ENCODE results near the gene FAM234B. TPM values are rescaled to one million over a fixed set of nuclear protein-coding genes. Genes with fewer than 3 reads are reported as not detected.
"Not testable (repeated sequence)": the region's sequence is repeated elsewhere in the genome, so short reads cannot be mapped to it uniquely, and the experiment has no call there.

The FAM234B gene
- total and polyA plus RNA-seq, 7 donors, result 0.60 to 5.0 (median 2.9) TPM

DNA sequence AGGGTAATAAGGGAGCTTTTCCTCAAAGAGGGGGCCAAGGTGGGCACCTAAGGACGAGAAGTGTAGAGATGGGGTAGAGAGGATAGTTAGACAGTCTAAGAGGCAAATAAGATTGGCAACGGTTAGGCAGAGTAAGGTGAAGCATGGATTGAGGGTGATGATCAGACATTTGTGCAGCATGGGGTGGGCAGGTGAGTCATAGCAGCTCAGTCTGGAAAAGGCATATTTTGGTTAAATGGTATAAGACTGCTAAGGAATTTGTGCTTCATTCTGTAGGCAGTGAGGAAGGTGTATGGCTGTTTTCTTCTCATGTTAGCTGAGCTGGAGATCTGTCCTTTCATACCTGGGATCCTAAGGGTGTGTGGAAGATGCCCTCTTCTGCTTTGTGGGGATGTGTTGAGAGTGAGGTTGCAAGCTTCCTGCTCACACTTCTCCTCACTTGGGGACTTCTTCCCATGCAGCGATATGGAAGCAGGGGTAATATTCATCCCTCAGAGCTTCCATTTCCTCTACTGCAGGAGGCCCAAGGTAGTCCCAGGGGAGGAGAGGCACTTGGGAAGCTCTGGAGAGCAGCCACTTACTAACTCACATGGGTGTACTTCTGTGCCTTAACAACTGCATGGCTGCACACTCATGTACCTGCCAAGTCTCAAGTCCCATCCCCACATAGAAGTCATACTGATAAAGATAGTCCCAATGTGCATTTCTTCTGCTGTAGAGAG, 30.4 kb downstream of the FAM234B start:
- Histone ChIP-seq H3K9me3 (no peaks in the 10 kb centered on the region), H3K27me3 (no peaks in the 10 kb centered on the region), H3K36me3 (peaks cover 0 to 28% (median under 1%) of the 10 kb centered on the region in 4 donors), H3K4me3 (no peak overlapping the region), H3K27ac (no peak overlapping the region), H3K4me1 (no peaks in the 10 kb centered on the region)
- no peak for TF ChIP-seq POLR2AphosphoS5 (IDR thresholded peaks at IDR 0.05)
- DNase-seq, result no peak
- WGBS, 2 donors, result 89 to 90% methylated on average over 3 of the region's 3 CpGs
- intact Hi-C loops (cut with DNase I), result no loop called here

DNA sequence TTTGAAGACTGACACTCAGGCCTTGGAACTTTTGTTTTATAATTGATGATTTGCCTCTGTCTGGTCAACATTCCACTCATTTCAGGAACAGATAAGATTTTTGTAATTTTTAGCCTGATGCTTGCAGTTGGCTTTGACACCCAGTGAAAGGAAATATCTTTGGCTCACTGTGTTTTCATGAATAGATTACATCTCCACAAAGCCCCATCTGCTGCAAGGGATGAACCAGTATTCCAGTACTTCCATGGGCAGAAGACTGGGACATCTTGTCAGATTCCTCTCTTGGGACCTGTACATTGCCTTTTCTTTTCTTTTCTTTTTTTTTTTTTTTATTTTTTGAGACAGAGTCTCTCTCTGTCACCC, 30.9 kb downstream of the FAM234B start:
- no peaks in the 10 kb centered on the region for H3K4me1 ChIP-seq
- DNase-seq, result no peak
- H3K9me3 ChIP-seq, result no peaks in the 10 kb centered on the region
- no peaks in the 10 kb centered on the region for H3K27me3 ChIP-seq
- intact Hi-C loops (cut with DNase I), result no loop called here
- H3K36me3 ChIP-seq, result peaks cover 0 to 31% (median 0%) of the 10 kb centered on the region in 4 donors
- H3K4me3 ChIP-seq, result no peak overlapping the region
- H3K27ac ChIP-seq, result no peak overlapping the region
- TF ChIP-seq POLR2A (IDR thresholded peaks at IDR 0.05), result no peak

DNA sequence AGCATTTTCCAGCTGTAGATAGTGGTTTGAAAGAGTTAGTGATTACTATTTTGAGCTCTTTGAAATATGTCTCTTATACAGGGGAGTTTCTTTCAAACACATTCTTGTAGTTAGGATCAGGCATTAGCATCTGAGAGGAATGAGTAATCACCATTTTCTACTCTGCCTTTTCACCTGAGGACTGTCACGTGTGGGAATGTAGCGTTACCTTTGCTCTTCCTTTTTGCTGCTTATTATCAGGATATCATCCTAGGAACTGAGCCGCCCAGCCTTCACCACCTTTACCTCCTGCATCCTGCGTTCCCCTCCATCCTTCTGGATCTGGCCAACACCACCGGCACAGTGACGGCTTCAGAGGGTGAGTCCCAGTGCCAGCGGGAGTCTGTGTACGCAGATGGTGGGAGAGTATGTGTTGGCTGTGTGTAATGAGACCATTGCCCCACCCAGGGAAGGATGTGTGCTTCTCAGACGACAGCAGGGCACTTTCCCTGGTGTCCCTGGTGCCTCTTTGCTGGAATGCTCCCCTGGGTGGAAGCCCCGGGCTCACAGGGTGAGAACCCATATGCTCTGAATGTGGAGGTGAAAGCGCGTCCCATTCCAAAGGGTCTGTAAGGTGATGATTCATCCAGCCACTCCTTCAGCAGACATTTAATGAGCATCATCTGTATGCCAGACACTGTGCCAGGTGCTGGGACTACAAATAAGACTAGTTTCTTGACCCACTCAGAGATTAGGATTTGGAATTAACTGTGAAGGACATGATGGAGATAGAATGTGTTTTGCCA, 31.8 kb downstream of the FAM234B start:
- Histone ChIP-seq H3K4me1 (no peaks in the 10 kb centered on the region), H3K36me3 (peaks cover 0 to 32% (median 0%) of the 10 kb centered on the region in 4 donors), H3K9me3 (no peaks in the 10 kb centered on the region), H3K27ac (no peak overlapping the region), H3K27me3 (no peaks in the 10 kb centered on the region), H3K4me3 (no peak overlapping the region)
- intact Hi-C loops (cut with DNase I), result no loop called here
- TF ChIP-seq EP300 (IDR thresholded peaks at IDR 0.05) (no peak), POLR2A (IDR thresholded peaks at IDR 0.05) (no peak)
- WGBS, 2 donors, result 80 to 82% methylated on average over 12 of the region's 12 CpGs
- DNase-seq, result no peak

DNA sequence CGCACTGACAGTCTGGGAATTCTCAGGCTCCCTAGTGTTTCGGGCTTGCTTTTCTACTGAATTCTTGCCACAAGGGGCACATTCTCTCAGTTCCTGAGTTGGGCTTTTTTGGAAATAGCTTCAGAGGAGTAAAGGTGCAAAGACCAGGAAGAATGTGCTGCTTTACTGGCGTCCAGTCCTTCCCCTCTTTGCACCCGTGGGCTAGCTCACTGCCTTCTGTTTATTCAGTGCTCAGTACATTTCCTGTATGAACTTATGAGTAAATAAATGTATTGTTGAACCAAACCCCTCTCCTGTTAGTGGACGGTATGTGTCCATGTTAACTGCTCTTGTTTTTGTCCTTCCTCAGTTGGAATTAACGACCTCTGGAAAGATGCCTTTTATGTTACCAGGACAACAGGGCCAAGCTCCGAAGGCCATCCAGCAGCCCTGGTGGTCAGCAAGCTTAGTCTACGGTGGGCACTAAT, 35.3 kb downstream of the FAM234B start:
- Histone ChIP-seq H3K27me3 (no peaks in the 10 kb centered on the region), H3K36me3 (peaks cover 0 to 35% (median 0%) of the 10 kb centered on the region in 4 donors), H3K4me3 (no peak overlapping the region), H3K27ac (no peak overlapping the region), H3K9me3 (no peaks in the 10 kb centered on the region), H3K4me1 (no peaks in the 10 kb centered on the region)
- DNase-seq, result no peak
- 34 to 71% methylated on average over 8 of the region's 8 CpGs for WGBS, 2 donors
- intact Hi-C loops (cut with DNase I), result no loop called here
- TF ChIP-seq, protein P1, sequence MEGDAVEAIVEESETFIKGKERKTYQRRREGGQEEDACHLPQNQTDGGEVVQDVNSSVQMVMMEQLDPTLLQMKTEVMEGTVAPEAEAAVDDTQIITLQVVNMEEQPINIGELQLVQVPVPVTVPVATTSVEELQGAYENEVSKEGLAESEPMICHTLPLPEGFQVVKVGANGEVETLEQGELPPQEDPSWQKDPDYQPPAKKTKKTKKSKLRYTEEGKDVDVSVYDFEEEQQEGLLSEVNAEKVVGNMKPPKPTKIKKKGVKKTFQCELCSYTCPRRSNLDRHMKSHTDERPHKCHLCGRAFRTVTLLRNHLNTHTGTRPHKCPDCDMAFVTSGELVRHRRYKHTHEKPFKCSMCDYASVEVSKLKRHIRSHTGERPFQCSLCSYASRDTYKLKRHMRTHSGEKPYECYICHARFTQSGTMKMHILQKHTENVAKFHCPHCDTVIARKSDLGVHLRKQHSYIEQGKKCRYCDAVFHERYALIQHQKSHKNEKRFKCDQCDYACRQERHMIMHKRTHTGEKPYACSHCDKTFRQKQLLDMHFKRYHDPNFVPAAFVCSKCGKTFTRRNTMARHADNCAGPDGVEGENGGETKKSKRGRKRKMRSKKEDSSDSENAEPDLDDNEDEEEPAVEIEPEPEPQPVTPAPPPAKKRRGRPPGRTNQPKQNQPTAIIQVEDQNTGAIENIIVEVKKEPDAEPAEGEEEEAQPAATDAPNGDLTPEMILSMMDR (IDR thresholded peaks at IDR 0.05), result no peak
- no peak for TF ChIP-seq POLR2AphosphoS5 (IDR thresholded peaks at IDR 0.05)
- no peak for TF ChIP-seq EP300 (IDR thresholded peaks at IDR 0.05)
- TF ChIP-seq POLR2A (IDR thresholded peaks at IDR 0.05), result no peak

DNA sequence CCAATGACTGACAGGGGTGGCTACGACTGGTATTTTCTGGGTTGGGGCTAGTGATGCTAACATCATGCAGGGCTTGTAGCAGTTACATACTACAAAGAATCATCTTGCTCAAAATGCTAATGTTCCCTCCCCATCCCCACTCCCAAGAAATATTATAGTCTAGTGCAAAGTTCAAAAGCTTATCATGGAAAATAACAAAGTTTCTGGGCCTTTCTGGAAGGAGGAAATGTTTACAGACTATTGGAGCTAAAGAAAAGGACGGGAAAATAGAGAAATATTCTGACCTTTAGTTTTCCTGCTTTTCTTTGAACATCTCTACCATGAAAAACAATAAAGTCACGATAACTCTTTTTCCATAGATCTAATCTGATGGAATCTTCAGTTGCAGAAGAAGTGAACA, 36.1 kb downstream of the FAM234B start:
- intact Hi-C loops (cut with DNase I), result no loop called here

DNA sequence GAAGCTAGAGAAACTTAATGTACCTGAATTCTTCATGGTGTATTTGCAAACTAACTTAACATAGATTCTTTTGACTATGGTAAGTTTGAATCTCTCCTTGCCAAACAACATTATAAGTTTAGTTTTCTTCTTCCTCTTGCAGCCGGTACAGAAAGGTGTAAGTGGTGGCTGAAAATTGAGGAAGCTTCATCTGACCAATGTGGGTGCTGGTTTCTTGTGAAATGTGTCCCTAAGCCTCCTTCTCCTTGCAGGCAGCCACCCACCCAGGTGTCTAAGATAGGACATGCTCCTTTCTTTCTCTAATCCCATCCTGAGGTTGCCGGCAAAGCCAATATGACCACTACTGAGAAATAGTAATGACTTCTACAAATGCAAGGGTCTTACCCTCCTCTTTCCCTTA, 38.7 kb downstream of the FAM234B start:
- H3K36me3 ChIP-seq, result peaks cover 0 to 22% (median 0%) of the 10 kb centered on the region in 4 donors
- H3K4me1 ChIP-seq, result no peaks in the 10 kb centered on the region
- no peaks in the 10 kb centered on the region for H3K27me3 ChIP-seq
- intact Hi-C loops (cut with DNase I), result no loop called here
- no peak overlapping the region for H3K27ac ChIP-seq
- DNase-seq, result no peak
- no peak overlapping the region for H3K4me3 ChIP-seq
- H3K9me3 ChIP-seq, result no peaks in the 10 kb centered on the region
- TF ChIP-seq POLR2AphosphoS5 (IDR thresholded peaks at IDR 0.05), result no peak
- no peak for TF ChIP-seq POLR2A (IDR thresholded peaks at IDR 0.05)
- TF ChIP-seq, protein P1 (IDR thresholded peaks at IDR 0.05), result no peak
- no peak for TF ChIP-seq EP300 (IDR thresholded peaks at IDR 0.05)
- WGBS, 2 donors, result 85 to 90% methylated on average over 2 of the region's 2 CpGs

More for the DNA sequence above, 36.1 kb downstream of the FAM234B start:
- H3K27ac ChIP-seq, result no peak overlapping the region
- H3K36me3 ChIP-seq, result peaks cover 0 to 35% (median 0%) of the 10 kb centered on the region in 4 donors
- WGBS, 2 donors, result 53 to 81% methylated on average over 3 of the region's 3 CpGs
- no peaks in the 10 kb centered on the region for H3K9me3 ChIP-seq
- DNase-seq, result no peak
- H3K27me3 ChIP-seq, result no peaks in the 10 kb centered on the region
- no peak overlapping the region for H3K4me3 ChIP-seq
- no peaks in the 10 kb centered on the region for H3K4me1 ChIP-seq
- TF ChIP-seq, protein P1 (IDR thresholded peaks at IDR 0.05), result no peak

DNA sequence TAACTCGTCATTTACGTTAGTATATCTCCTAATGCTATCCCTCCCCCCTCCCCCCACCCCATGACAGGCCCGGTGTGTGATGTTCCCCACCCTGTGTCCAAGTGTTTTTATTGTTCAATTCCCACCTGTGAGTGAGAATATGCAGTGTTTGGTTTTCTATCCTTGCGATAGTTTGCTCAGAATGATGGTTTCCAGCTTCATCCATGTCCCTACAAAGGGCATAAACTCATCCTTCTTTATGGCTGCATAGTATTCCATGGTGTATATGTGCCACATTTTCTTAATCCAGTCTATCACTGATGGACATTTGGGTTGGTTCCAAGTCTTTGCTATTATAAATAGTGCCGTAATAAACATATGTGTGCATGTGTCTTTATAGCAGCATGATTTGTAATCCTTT, 39.5 kb downstream of the FAM234B start:
- H3K4me3 ChIP-seq; H3K27ac ChIP-seq; DNase-seq; H3K27me3 ChIP-seq; intact Hi-C loops (cut with DNase I); H3K4me1 ChIP-seq; H3K9me3 ChIP-seq: not testable (repeated sequence)
- WGBS, 2 donors, result 89 to 90% methylated on average over 5 of the region's 5 CpGs
- H3K36me3 ChIP-seq, result peaks cover 0 to 22% (median 0%) of the 10 kb centered on the region in 4 donors

Measured in sigmoid colon (tissue), 7 donors.